ENCODE data around the gene NT5DC4.

Gene NT5DC4

GRCh38 chr2:112724591-112725525, 4.0 kb downstream of the NT5DC4 start:
- no peak for DNase-seq

GRCh38 chr2:112725545-112726457, 5.0 kb downstream of the NT5DC4 start:
- DNase-seq: no peak

GRCh38 chr2:112726487-112727190, 5.8 kb downstream of the NT5DC4 start:
- peak; percentile 81 to 87 for DNase-seq

GRCh38 chr2:112727276-112728028, 6.6 kb downstream of the NT5DC4 start:
- no peak for DNase-seq

GRCh38 chr2:112728029-112728362, 7.2 kb downstream of the NT5DC4 start:
- DNase-seq: no peak

GRCh38 chr2:112728378-112729175, 7.8 kb downstream of the NT5DC4 start:
- no peak for DNase-seq

GRCh38 chr2:112730216-112730615, 9.4 kb downstream of the NT5DC4 start:
- DNase-seq: no peak

- no peak for DNase-seq
These were observed 10.0 kb downstream of the NT5DC4 start for GRCh38 chr2:112730791-112731190.

- no peak for DNase-seq
These were observed 10.7 kb downstream of the NT5DC4 start for GRCh38 chr2:112731479-112731878.

GRCh38 chr2:112733456-112733855, 12.6 kb downstream of the NT5DC4 start:
- no peak for DNase-seq

- DNase-seq: no peak
These were observed 13.1 kb downstream of the NT5DC4 start for GRCh38 chr2:112733871-112734270.

- no peak for DNase-seq
These were observed 16.9 kb downstream of the NT5DC4 start for GRCh38 chr2:112737542-112738232.

- DNase-seq: no peak
These were observed 19.7 kb downstream of the NT5DC4 start for GRCh38 chr2:112740527-112740926.

GRCh38 chr2:112749755-112750559, 29.1 kb downstream of the NT5DC4 start:
- peak; percentile 77 to 80 for DNase-seq

GRCh38 chr2:112750560-112750843, 29.7 kb downstream of the NT5DC4 start:
- DNase-seq: no peak

- DNase-seq: no peak
These were observed 30.8 kb downstream of the NT5DC4 start for GRCh38 chr2:112751451-112752197.

GRCh38 chr2:112752667-112753066, 31.8 kb downstream of the NT5DC4 start:
- no peak for DNase-seq

GRCh38 chr2:112754564-112754963, 33.7 kb downstream of the NT5DC4 start:
- DNase-seq: no peak

- DNase-seq: no peak
These were observed 34.6 kb downstream of the NT5DC4 start for GRCh38 chr2:112755444-112755843.

Data from activated CD4-positive, alpha-beta T cell treated with anti-CD3 and anti-CD28 coated beads for 4 hours (primary cell).